SK-N-MC (cell line): ENCODE measurements around the gene TTLL11.

ENCODE experiments used
- EZH2 ChIP-seq: fragments of 200-600 bp; sonication (generic); IDR thresholded peaks from one replicate; pipeline ENCODE4 v1.6.1; 2017; ENCODE audit warnings: antibody characterized with exemption
- FOXP2 ChIP-seq: optimal IDR thresholded peaks from 2 replicates; pipeline ENCODE3; 2011; ENCODE audit warnings: mild to moderate bottlenecking, moderate library complexity; ENCODE audit not compliant: insufficient read depth; ENCODE audit errors: extremely low read length, control extremely low read depth
- POLR2AphosphoS5 ChIP-seq: IDR thresholded peaks from 2 replicates; pipeline ENCODE4 v1.6.1; 2012; ENCODE audit warnings: mild to moderate bottlenecking, low read depth, low read length, borderline replicate concordance

DNA sequence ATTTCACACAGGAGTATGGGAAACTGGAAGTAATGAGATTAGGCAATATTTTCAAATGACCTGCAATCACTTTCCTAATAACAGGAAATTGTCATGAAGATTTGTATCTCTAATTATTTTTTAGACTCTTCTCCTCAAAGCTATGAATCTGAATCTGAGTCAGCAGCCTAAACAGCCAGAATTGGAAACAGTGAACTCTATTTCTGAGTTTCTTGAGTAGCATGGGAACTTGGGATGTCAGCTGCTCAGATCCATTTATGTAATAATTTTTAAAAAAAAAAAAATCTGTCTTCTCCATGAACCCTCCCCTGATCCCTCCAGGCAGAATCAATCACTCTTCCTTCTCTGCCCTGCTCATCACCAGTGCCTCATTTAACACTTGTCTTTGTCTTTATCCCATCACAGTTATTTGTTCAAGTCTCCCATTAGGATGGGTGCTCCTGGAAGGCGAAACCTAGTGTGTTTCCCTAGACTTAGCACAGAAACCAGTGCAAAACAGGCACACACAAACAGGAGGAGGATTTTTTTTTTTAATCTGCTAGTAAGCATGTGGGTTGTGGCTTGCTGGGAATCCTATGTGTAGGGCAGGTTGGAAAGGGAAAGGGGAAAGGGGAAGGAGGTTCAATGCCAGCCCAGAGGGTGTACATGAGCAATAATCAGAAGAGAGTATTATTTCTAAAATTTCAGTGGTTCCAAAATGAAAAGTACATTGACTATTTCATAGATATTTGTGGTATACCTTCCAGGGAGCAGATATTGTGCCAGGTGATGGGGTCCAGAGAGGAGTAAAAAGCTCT is 186.8 kb downstream of the TTLL11 start:
- TF ChIP-seq EZH2 (no peak), POLR2AphosphoS5 (no peak), FOXP2 (no peak)
